Activated T-helper 2 cell treated with anti-CD3 and anti-CD28 coated beads, Interferon-gamma antibody, Interleukin-2, Interleukin-4, amounts not matched to agents 10 μg/mL and 5 μg/mL and 100 μg/mL, durations not matched to agents 14 hours and 24 hours and 36 hours (primary cell): ENCODE data around the gene SERINC4. TPM values are rescaled to one million over a fixed set of nuclear protein-coding genes. Genes with fewer than 3 reads are reported as not detected.
A peak's percentile ranks its signal among the peaks of the same experiment; 100 is the strongest.
"Not testable (repeated sequence)": the region's sequence is repeated elsewhere in the genome, so short reads cannot be mapped to it uniquely, and the experiment has no call there.

ENCODE experiments used
- DNase-seq: peaks from one replicate; pipeline ENCODE4 v3.0.0; 2021; ENCODE audit warnings: low spot score
- H3K27ac Mint-ChIP-seq: one replicate; pipeline ENCODE4 v1.8.0; 2021; ENCODE audit warnings: mixed read lengths
- H3K27me3 Mint-ChIP-seq: one replicate; pipeline ENCODE4 v1.8.0; 2021; ENCODE audit warnings: low read depth, mixed read lengths
- H3K36me3 Mint-ChIP-seq: one replicate; pipeline ENCODE4 v1.8.0; 2021; ENCODE audit warnings: low read depth, mixed read lengths
- H3K4me1 Mint-ChIP-seq: one replicate; pipeline ENCODE4 v1.8.0; 2021; ENCODE audit warnings: low read depth, mixed read lengths
- H3K4me3 Mint-ChIP-seq: one replicate; pipeline ENCODE4 v1.8.0; 2021; ENCODE audit warnings: low read depth, mild to moderate bottlenecking, moderate library complexity, mixed read lengths
- H3K9me3 Mint-ChIP-seq: one replicate; pipeline ENCODE4 v1.8.0; 2021; ENCODE audit warnings: mixed read lengths
- intact Hi-C: fragments of 100-400 bp; cut with micrococcal nuclease; formaldehyde crosslinking; loops from one replicate; pipeline ENCODE4 v1.15.1; 2023
- total RNA-seq: library from RNA; stranded (reverse); gene quantifications from 2 replicates; pipeline ENCODE4 v1.2.3, GENCODE V29; 2022

The SERINC4 gene
- total RNA-seq: 0.28 and 0.57 TPM in 2 replicates

DNA sequence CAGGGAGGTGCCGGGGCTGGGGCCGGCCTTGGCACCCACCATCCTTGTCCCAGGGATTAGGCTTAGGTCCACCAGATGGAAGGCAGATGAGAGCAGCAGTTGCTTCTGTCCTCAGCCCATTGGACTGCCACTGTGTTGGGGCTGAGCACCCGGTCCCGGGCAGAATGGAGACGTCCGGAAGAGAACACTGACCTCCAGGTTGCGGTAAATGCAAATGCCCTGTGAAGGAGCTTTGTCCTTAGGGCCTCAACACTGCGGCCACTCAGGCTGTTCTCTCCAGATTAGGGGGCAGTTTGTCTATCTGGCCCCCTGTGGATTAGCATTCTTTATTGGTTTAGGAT is at the start of gene SERINC4:
SERINC4 (minus strand) TSS at position 276 of the 341 bp plus-strand sequence; CDS start at position 42, 234 bp downstream.
- Mint-ChIP-seq H3K4me3 (peak within 1 kb of the TSS; percentile 100), H3K36me3 (peaks cover 80% of the 10 kb centered on the region), H3K4me1 (peaks cover 29% of the 10 kb centered on the region), H3K9me3 (no peaks in the 10 kb centered on the region), H3K27ac (peak within 1 kb of the TSS; percentile 97), H3K27me3 (no peaks in the 10 kb centered on the region)
- intact Hi-C loops: loop anchor here (1.0 to 2.0 kb wide), 2 partner anchors 8 to 53 kb away; partner anchors contain the start of genes PDIA3 and SERF2
- no peak for DNase-seq

DNA sequence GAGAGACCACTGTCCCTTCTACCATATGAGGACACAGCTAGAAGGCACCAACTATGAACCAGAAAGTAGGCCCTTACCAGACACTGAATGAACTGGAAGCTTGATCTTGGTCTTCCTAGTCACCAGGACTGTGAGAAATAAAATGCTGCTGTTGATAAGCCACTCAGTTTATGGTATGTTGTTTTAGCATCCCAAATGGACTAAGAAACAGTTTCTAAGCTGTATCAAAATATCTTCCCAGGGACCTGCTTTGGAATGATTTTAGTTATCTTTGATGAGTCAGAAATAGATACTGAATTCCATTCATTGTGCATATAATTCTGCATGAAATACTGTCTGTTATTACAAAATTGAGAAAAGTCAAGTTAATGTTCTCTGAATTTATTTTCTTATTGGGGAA is 45.4 kb upstream of the SERINC4 start:
- intact Hi-C loops: no loop called here
- H3K27me3 Mint-ChIP-seq: no peaks in the 10 kb centered on the region
- peaks cover 1% of the 10 kb centered on the region for H3K4me1 Mint-ChIP-seq
- H3K4me3 Mint-ChIP-seq: no peak overlapping the region
- H3K36me3 Mint-ChIP-seq: peaks cover 56% of the 10 kb centered on the region
- no peaks in the 10 kb centered on the region for H3K9me3 Mint-ChIP-seq
- H3K27ac Mint-ChIP-seq: no peak overlapping the region
- no peak for DNase-seq

DNA sequence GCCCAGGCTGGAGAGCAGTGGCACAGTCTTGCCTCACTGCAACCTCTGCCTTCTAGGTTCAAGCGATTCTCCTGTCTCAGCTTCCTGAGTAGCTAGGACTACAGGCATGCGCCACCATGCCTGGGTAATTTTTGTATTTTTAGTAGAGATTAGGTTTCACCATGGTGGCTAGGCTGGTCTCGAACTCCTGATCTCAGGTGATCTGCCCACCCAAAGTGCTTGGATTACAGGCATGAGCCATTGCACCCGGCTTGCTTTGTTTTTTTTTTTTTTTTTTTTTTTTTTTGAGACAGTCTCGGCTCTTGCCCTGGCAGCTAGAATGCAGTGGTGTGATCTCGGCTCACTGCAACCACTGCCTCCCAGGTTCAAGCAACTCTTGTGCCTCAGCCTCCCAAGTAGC is 32.5 kb upstream of the SERINC4 start:
- H3K27ac Mint-ChIP-seq, H3K9me3 Mint-ChIP-seq, DNase-seq, H3K27me3 Mint-ChIP-seq, intact Hi-C loops: not testable (repeated sequence)
- H3K36me3 Mint-ChIP-seq: peaks cover 73% of the 10 kb centered on the region
- peak overlapping the region; percentile 57 for H3K4me3 Mint-ChIP-seq
- peaks cover 31% of the 10 kb centered on the region for H3K4me1 Mint-ChIP-seq

DNA sequence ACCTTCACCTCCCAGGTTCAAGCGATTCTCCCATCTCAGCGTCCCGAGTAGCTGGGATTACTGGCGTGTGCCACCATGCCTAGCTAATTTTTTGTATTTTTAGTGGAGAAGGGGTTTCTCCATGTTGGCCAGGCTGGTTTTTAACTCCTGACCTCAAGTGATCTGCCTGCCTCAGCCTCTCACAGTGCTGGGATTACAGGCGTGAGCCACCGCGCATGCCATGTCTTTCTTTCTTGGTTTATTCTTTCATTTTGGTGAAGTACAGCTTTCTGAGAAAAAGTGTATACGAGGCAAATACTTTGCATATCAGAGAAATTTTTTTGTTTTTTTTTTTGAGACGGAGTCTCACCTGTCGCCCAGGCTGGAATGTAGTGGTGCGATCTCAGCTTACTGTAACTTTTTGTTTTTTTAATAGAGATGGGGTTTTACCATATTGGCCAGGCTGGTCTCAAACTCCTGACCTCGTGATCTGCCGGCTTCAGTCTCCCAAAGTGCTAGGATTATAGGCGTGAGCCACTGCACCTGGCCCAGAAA is 31.6 kb upstream of the SERINC4 start:
- DNase-seq, intact Hi-C loops, H3K9me3 Mint-ChIP-seq, H3K27me3 Mint-ChIP-seq: not testable (repeated sequence)
- H3K36me3 Mint-ChIP-seq: peaks cover 74% of the 10 kb centered on the region
- peak overlapping the region; percentile 56 for H3K27ac Mint-ChIP-seq
- peak overlapping the region; percentile 57 for H3K4me3 Mint-ChIP-seq
- H3K4me1 Mint-ChIP-seq: peaks cover 29% of the 10 kb centered on the region

DNA sequence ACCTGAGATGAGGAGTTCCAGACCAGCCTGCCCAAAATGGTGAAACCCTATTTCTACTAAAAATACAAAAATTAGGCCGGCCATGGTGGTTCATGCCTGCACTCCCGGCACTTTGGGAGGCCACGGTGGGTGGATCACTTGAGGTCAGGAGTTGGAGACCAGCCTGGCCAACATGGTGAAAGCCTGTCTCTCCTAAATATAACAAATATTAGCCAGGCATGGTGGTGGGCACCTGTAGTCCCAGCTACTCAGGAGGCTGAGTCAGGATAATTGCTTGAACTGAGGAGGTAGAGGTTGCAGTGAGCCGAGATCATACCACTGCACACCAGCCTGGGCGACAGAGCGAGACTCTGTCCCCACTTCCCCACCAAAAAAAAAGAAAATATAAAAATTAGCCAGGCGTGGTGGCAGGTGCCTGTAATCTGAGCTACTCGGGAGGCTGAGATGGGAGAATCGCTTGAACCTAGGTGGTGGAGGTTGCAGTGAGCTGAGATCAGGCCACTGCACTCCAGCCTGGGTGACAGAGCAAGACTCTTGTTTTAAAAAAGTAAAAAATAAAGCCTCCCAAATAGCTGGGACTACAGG is 30.8 kb upstream of the SERINC4 start:
- H3K36me3 Mint-ChIP-seq: peaks cover 66% of the 10 kb centered on the region
- intact Hi-C loops, H3K9me3 Mint-ChIP-seq, DNase-seq, H3K27ac Mint-ChIP-seq, H3K27me3 Mint-ChIP-seq: not testable (repeated sequence)
- peaks cover 27% of the 10 kb centered on the region for H3K4me1 Mint-ChIP-seq
- H3K4me3 Mint-ChIP-seq: peak overlapping the region; percentile 1

DNA sequence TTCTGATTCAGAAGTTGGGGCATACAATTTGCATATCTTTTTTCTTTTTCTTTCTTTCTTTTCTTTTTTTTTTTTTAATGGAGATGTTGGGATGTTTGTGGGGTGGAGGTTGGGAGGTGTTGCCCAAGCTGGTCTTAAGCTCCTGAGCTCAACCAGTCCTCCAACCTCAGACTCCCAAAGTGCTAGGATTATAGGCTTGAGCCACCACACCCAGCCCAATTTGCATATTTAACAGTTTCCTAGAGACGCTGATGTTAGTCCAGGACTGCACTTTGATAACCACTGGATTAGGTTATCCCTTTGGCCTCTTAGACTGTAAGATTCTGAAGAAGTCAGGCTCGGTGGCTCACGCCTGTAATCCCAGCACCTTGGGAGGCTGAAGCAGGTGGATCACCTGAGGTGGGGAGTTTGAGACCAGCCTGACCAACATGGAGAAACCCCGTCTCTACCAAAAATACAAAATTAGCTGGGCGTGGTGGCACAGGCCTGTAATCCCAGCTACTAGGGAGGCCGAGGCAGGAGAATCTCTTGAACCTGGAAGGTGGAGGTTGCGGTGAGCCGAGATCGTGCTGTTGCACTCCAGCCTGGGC is 30.0 kb upstream of the SERINC4 start:
- not testable (repeated sequence) for H3K9me3 Mint-ChIP-seq, DNase-seq, H3K27me3 Mint-ChIP-seq
- peaks cover 61% of the 10 kb centered on the region for H3K36me3 Mint-ChIP-seq
- H3K4me1 Mint-ChIP-seq: peaks cover 29% of the 10 kb centered on the region
- peak overlapping the region; percentile 78 for H3K27ac Mint-ChIP-seq
- intact Hi-C loops: loop anchor here (10.0 kb wide), 2 partner anchors 705 to 895 kb away; partner anchors contain the start of gene EIF3J
- H3K4me3 Mint-ChIP-seq: peak overlapping the region; percentile 92

DNA sequence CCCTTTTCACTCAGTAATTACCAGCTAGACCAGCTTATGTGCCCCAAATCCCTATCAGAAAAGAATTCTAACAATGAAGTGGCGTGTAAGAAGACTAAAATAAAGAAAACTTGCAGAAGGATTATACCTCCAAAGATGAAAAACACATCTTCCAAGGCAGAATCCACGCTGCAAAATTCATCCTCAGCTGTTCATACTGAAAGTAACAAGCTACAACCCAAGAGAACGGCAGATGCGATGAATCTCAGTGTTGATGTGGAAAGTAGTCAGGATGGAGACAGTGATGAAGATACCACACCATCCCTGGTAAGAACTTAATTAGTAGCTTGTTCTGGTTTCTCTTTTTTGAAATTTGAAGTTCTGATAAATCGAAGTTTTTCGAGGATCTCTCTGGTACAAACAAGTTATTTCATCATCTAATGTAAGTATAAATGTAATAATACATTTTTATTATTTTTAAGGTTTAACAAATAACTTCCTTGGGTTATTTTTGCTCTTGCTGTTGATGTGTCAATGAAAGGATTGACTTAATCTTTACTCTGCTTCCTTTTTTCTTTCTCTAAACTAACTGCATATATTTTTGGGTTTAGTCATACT is 28.1 kb upstream of the SERINC4 start:
- no peak for DNase-seq
- Mint-ChIP-seq H3K4me1 (peaks cover 31% of the 10 kb centered on the region), H3K4me3 (peak overlapping the region; percentile 92), H3K9me3 (no peaks in the 10 kb centered on the region), H3K27ac (peak overlapping the region; percentile 94), H3K27me3 (no peaks in the 10 kb centered on the region), H3K36me3 (peaks cover 55% of the 10 kb centered on the region)
- intact Hi-C loops: loop anchor here (10.0 kb wide), 2 partner anchors 707 to 897 kb away; partner anchors contain the start of gene EIF3J

DNA sequence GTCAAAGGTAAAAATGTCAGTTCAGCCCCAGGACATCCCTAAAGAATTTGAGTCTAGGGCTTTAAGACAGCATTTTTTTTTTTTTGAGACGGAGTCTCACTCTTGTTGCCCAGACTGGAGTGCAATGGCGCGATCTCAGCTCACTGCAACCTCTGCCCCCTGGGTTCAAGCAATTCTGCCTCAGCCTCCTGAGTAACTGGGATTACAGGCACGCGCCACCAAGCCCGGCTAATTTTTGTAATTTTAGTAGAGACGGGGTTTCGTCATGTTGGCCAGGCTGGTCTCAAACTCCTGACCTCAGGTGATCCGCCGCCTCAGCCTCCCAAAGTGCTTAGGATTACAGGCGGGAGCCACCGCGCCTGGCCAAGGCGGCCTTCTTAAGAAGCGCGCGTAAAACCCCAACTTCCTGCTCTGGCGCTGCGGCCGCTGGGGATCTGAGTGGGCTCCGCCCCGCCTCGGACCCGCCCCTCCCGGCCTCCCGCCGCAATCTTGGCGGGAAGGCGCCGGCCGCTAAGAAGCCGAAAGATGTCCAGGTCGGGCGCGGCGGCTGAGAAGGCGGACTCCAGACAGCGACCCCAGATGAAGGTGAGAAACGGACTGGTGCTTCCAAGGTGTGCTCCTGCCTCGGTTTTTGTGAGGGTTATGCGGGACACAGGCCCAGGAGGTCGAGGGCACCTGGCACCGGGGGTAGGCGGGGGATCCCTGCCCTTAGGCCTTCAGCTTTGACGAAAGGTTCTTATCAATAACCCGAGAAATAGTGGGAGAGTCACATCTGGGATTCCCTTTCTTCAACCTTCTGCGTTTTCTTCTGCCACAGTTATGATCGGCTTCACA is 26.7 kb upstream of the SERINC4 start, which contains the start of gene WDR76:
WDR76 (plus strand) TSS at position 495 of the 834 bp plus-strand sequence; CDS start at position 526, 31 bp downstream.
- intact Hi-C loops: loop anchor here (10.0 kb wide), 2 partner anchors 708 to 898 kb away; partner anchors contain the start of gene EIF3J
- peak within 1 kb of the TSS; percentile 94 for H3K27ac Mint-ChIP-seq
- no peaks in the 10 kb centered on the region for H3K27me3 Mint-ChIP-seq
- no peaks in the 10 kb centered on the region for H3K9me3 Mint-ChIP-seq
- H3K4me1 Mint-ChIP-seq: peaks cover 29% of the 10 kb centered on the region
- peaks cover 50% of the 10 kb centered on the region for H3K36me3 Mint-ChIP-seq
- peak within 1 kb of the TSS; percentile 92 for H3K4me3 Mint-ChIP-seq
- peak; percentile 77 for DNase-seq

DNA sequence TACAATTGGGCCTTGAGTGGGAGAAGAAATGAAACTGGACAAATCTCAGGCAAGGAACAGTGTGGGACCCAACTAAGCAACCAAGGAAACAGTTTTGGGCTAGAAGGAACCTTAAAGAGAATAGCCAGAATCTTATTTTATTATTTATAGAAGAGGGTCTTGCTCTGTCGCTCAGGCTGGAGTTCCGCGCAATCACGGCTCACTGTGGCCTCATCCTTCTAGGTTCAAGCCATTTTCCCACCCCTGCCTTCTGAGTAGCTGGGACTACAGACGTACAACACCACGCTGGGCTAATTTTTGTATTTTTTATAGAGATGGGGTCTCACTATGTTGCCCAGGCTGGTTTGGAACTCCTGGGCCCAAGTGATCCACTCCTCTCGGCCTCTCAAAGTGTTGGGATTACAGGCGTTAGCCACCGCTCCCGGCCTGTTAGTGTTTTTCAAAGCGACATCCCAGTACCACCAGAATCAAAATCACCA is 26.0 kb upstream of the SERINC4 start:
- Mint-ChIP-seq H3K36me3 (peaks cover 51% of the 10 kb centered on the region), H3K9me3 (no peaks in the 10 kb centered on the region), H3K4me3 (peak overlapping the region; percentile 92), H3K27ac (peak overlapping the region; percentile 94), H3K4me1 (peaks cover 32% of the 10 kb centered on the region), H3K27me3 (no peaks in the 10 kb centered on the region)
- intact Hi-C loops: loop anchor here (10.0 kb wide), 2 partner anchors 709 to 899 kb away; partner anchors contain the start of gene EIF3J
- no peak for DNase-seq

DNA sequence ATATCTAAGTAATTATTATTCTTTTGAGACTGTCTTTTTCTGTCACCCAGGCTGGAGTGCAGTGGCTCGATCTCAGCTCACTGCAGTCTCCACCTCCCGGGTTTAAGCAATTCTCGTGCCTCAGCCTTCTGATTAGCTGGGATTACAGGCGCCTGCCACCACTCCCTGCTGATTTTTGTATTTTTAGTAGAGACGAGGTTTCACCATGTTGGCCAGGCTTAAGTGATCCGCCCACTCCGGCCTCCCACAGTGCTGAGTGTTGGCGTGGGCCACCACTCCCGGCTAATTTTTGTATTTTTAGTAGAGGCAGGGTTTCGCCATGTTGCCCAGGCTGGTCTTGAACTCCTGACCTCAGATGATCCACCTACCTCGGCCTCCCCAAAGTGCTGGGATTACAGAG is 25.3 kb upstream of the SERINC4 start:
- H3K27ac Mint-ChIP-seq, H3K27me3 Mint-ChIP-seq, H3K9me3 Mint-ChIP-seq, DNase-seq: not testable (repeated sequence)
- intact Hi-C loops: loop anchor here (10.0 kb wide), 2 partner anchors 709 to 899 kb away; partner anchors contain the start of gene EIF3J
- Mint-ChIP-seq H3K4me3 (peak overlapping the region; percentile 20), H3K36me3 (peaks cover 45% of the 10 kb centered on the region), H3K4me1 (peaks cover 32% of the 10 kb centered on the region)

DNA sequence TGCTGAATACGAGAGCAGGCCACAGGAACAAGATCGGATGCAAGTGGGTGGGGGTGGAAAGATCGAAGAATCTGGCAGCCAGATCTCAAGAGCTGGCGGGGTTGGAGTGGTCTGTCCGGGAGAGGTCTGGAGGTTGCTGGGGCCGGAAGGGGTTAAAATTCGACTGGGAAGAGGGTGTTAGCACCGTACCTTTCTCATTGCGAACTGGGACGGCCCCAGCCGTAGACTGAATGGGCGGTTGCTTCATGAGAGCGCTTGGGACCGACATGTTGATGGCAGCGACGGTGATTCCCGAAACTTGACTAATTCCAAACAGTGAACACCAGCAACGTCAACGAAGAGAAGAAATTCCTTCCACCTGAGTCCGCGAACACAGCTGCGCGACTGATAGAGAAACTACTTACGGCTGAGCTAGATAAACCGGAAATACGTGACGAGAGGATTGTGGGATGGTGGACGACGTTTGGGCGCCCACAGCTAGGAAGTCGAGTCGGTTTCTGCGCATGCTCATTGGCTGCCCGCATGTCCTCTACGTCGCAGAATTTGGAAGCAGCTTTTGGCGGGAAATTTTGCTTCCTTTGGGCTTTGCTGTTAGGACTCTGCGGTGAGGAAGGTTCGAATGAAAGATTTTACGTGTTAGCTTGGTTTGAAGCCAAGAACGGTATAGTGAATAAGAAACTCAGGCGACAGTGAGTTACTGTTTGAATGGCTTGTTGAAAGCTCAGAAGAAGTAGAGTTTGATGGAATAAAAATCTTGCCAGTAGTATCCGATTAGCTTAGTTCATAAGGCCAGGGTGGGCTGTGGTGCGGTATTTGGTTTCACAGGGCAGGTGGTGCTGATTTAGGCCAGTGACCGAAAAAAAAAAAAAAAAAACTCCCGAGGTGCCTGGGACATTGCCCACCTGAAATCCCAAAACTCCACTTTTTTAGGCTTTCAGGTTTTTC is 24.6 kb upstream of the SERINC4 start, which contains the start of gene MFAP1:
MFAP1 (minus strand) TSS at position 389 of the 945 bp plus-strand sequence; CDS start at position 268, 121 bp downstream.
- Mint-ChIP-seq H3K4me1 (peaks cover 28% of the 10 kb centered on the region), H3K4me3 (peak within 1 kb of the TSS; percentile 97), H3K9me3 (no peaks in the 10 kb centered on the region), H3K27me3 (no peaks in the 10 kb centered on the region), H3K27ac (peak within 1 kb of the TSS; percentile 98), H3K36me3 (peaks cover 40% of the 10 kb centered on the region)
- peak; percentile 91 for DNase-seq
- intact Hi-C loops: loop anchor here (1.0 to 10.0 kb wide), 4 partner anchors 32 to 900 kb away; partner anchors contain the start of genes EIF3J and SERF2
